Panc1 (cell line): ENCODE results near the gene KMT2C. TPM values are rescaled to one million over a fixed set of nuclear protein-coding genes. Genes with fewer than 3 reads are reported as not detected.
"Not testable (repeated sequence)": the region's sequence is repeated elsewhere in the genome, so short reads cannot be mapped to it uniquely, and the experiment has no call there.

Source experiments
- ATAC-seq: fragments of 200-7000 bp; cut with Tn5 transposase; 2 replicates; pipeline ENCODE4 v1.9.1; 2020; ENCODE audit warnings: mild to moderate bottlenecking, moderate library complexity
- BruUV-seq: library from RNA; stranded (reverse); fragments of 400-500 nt; replicated peaks from 2 replicates; lab custom pipeline; 2021; lab: Mats Ljungman, UMichigan
- CTCF ChIA-PET: fragments of 300-600 bp; sonication (Branson Sonifier 250); formaldehyde crosslinking; loops from one replicate; lab custom pipeline; 2022; ENCODE audit warnings: antibody characterized with exemption; lab: Charles Lee
- POLR2A ChIA-PET: fragments of 300-600 bp; sonication (Branson Sonifier 250); formaldehyde crosslinking; loops from one replicate; lab custom pipeline; 2022; ENCODE audit warnings: antibody characterized with exemption; lab: Charles Lee
- DNase-seq: peaks from one replicate; pipeline ENCODE4 v3.0.0-alpha.2; 2010; ENCODE audit warnings: low read depth, low spot score
- H3K27ac ChIP-seq: 2 replicates; pipeline ENCODE4 v1.5.1; 2011; ENCODE audit warnings: mild to moderate bottlenecking, low read length, inconsistent platforms
- H3K27me3 ChIP-seq: fragments of 200-500 bp; sonication (Bioruptor generic); 2 replicates; pipeline ENCODE4 v1.6.0; 2014; ENCODE audit warnings: low read length, inconsistent platforms; ENCODE audit not compliant: control insufficient read depth, insufficient read depth
- H3K36me3 ChIP-seq: fragments of 200-500 bp; sonication (Bioruptor generic); 2 replicates; pipeline ENCODE4 v1.5.1; 2014; ENCODE audit warnings: inconsistent platforms, mild to moderate bottlenecking, low read length, moderate library complexity; ENCODE audit not compliant: control insufficient read depth, insufficient read depth
- H3K4me1 ChIP-seq: 2 replicates; pipeline ENCODE4 v1.5.1; 2011; ENCODE audit warnings: inconsistent platforms, mild to moderate bottlenecking, low read length, moderate library complexity; ENCODE audit not compliant: control insufficient read depth, insufficient read depth
- H3K4me3 ChIP-seq, 2 experiments: 2 replicates each; pipeline ENCODE4 v1.5.1; 2011 to 2012; ENCODE audit warnings: low read depth in 2 of 2, low read length in 2 of 2, mild to moderate bottlenecking in 2 of 2, inconsistent platforms in 1 of 2, moderate library complexity in 1 of 2
- H3K9me3 ChIP-seq: fragments of 200-500 bp; sonication (Bioruptor generic); 2 replicates; pipeline ENCODE4 v1.5.1; 2014; ENCODE audit warnings: low read depth, mild to moderate bottlenecking, inconsistent platforms, low read length, moderate library complexity; ENCODE audit not compliant: control insufficient read depth, insufficient read depth
- CTCF ChIP-seq: fragments of 450-650 bp; IDR thresholded peaks from 2 replicates; pipeline ENCODE4 v1.5.1; 2017; ENCODE audit warnings: mild to moderate bottlenecking
- POLR2AphosphoS5 ChIP-seq: IDR thresholded peaks from 2 replicates; pipeline ENCODE4 v1.6.1; 2012; ENCODE audit warnings: mild to moderate bottlenecking, low read depth, low read length, moderate library complexity
- REST ChIP-seq, 2 experiments: IDR thresholded peaks; 2 replicates each; pipeline ENCODE4 v1.6.1; 2011 to 2012; ENCODE audit warnings: low read depth in 2 of 2, control low read depth in 1 of 2, low read length in 1 of 2, mild to moderate bottlenecking in 1 of 2, moderate library complexity in 1 of 2; ENCODE audit not compliant: insufficient read depth in 1 of 2
- SIN3A ChIP-seq: IDR thresholded peaks from 2 replicates; pipeline ENCODE4 v1.6.1; 2012; ENCODE audit warnings: low read depth, mild to moderate bottlenecking, low read length, moderate library complexity, borderline replicate concordance; ENCODE audit not compliant: insufficient read depth
- TCF7L2 ChIP-seq: IDR thresholded peaks from 2 replicates; pipeline ENCODE4 v1.6.1; 2011; ENCODE audit warnings: mild to moderate bottlenecking, low read depth, low read length, inconsistent platforms
- in situ Hi-C: cut with HindIII; loops from 2 replicates; pipeline ENCODE4 v1.10.0; 2016; ENCODE audit warnings: low sequenced_read_pairs, low pct_unique_long_range_greater_than_20kb
- intact Hi-C: fragments of 100-400 bp; cut with micrococcal nuclease; formaldehyde crosslinking; loops from one replicate; pipeline ENCODE4 v1.10.0; 2022; ENCODE audit not compliant: unreplicated experiment
- total RNA-seq: library from RNA; stranded (reverse); gene quantifications from one replicate; pipeline ENCODE4 v1.2.1, GENCODE V29; 2021; ENCODE audit not compliant: unreplicated experiment

KMT2C gene
- total RNA-seq, 1 experiment from 2014 or later = 42.5 TPM

GRCh38 chr7:152436111-152436930 lies 518 bp upstream of the KMT2C start:
- DNase-seq = peak; percentile 38
- peaks cover 8% of the 10 kb centered on the region for H3K4me1 ChIP-seq
- CTCF ChIA-PET = interaction anchor here (0.7 kb wide), 1 partner anchor 521 kb away, joined by 7 read pairs; no protein-coding TSS in a partner anchor
- in situ Hi-C loops (no loop called here), intact Hi-C loops (loop anchor here (10.0 kb wide), 1 partner anchor 92 kb away; no protein-coding TSS in a partner anchor)
- no peaks in the 10 kb centered on the region for H3K9me3 ChIP-seq
- peak overlapping the region; percentile 53 to 65 for H3K4me3 ChIP-seq
- POLR2A ChIA-PET = no interaction called here
- no peaks in the 10 kb centered on the region for H3K36me3 ChIP-seq
- TF ChIP-seq CTCF = no peak
- TF ChIP-seq TCF7L2 = no peak
- peak; percentile 66 for TF ChIP-seq POLR2AphosphoS5
- peak; percentile 71; the same call in 1 of the 2 replicates for TF ChIP-seq SIN3A
- TF ChIP-seq REST (IDR thresholded peaks at IDR 0.05; ENCODE audit: insufficient read depth in 1 of 2, low read depth in 2 of 2, low read length in 1 of 2) = no peak
- BruUV-seq = no TSS peak
- peak overlapping the region; percentile 90 for H3K27ac ChIP-seq
- H3K27me3 ChIP-seq = no peaks in the 10 kb centered on the region
- ATAC-seq = peak; percentile 89

- DNase-seq, H3K4me1 ChIP-seq, POLR2A ChIA-PET, in situ Hi-C loops, BruUV-seq, CTCF ChIA-PET, H3K27me3 ChIP-seq, H3K9me3 ChIP-seq, H3K36me3 ChIP-seq: not testable (repeated sequence)
- peak; percentile 11; the same call in 1 of the 2 replicates for ATAC-seq
- intact Hi-C loops = loop anchor here (10.0 kb wide), 1 partner anchor 90 kb away; no protein-coding TSS in a partner anchor
- peak overlapping the region; percentile 67 to 69 for H3K4me3 ChIP-seq
- H3K27ac ChIP-seq = peak overlapping the region; percentile 62
Measured at GRCh38 chr7:152434511-152435383, 1.1 kb downstream of the KMT2C start.

GRCh38 chr7:152433721-152434490 lies 1.9 kb downstream of the KMT2C start:
- peak; percentile 32 for DNase-seq
- Histone ChIP-seq H3K4me3 (peak overlapping the region; percentile 67 to 69), H3K27ac (peak overlapping the region; percentile 62)
- H3K36me3 ChIP-seq, H3K9me3 ChIP-seq, H3K4me1 ChIP-seq, ATAC-seq, POLR2A ChIA-PET, H3K27me3 ChIP-seq, CTCF ChIA-PET, in situ Hi-C loops: not testable (repeated sequence)
- TSS peak; percentile 69 for BruUV-seq
- intact Hi-C loops = loop anchor here (10.0 kb wide), 1 partner anchor 89 kb away; no protein-coding TSS in a partner anchor

GRCh38 chr7:152432735-152433134 lies 3.1 kb downstream of the KMT2C start:
- H3K4me3 ChIP-seq, H3K4me1 ChIP-seq, POLR2A ChIA-PET, H3K36me3 ChIP-seq, H3K27me3 ChIP-seq, CTCF ChIA-PET, ATAC-seq, H3K27ac ChIP-seq, BruUV-seq, DNase-seq, in situ Hi-C loops, H3K9me3 ChIP-seq: not testable (repeated sequence)
- intact Hi-C loops = loop anchor here (10.0 kb wide), 1 partner anchor 88 kb away; no protein-coding TSS in a partner anchor
